DND-41 (cell line): ENCODE measurements around the gene RPL10.

ENCODE experiments used
- EZH2 ChIP-seq: IDR thresholded peaks from 3 replicates; pipeline ENCODE4 v1.6.1; 2012; ENCODE audit warnings: borderline replicate concordance, low read depth, mild to moderate bottlenecking, moderate library complexity, low read length, inconsistent platforms; ENCODE audit not compliant: severe bottlenecking
- TF ChIP-seq, protein P1 (sequence below): IDR thresholded peaks from 2 replicates; pipeline ENCODE4 v1.5.1; 2012; ENCODE audit warnings: borderline replicate concordance, low read length, moderate library complexity, mild to moderate bottlenecking; ENCODE audit not compliant: poor library complexity, severe bottlenecking; ENCODE audit errors: extremely low read depth

DNA sequence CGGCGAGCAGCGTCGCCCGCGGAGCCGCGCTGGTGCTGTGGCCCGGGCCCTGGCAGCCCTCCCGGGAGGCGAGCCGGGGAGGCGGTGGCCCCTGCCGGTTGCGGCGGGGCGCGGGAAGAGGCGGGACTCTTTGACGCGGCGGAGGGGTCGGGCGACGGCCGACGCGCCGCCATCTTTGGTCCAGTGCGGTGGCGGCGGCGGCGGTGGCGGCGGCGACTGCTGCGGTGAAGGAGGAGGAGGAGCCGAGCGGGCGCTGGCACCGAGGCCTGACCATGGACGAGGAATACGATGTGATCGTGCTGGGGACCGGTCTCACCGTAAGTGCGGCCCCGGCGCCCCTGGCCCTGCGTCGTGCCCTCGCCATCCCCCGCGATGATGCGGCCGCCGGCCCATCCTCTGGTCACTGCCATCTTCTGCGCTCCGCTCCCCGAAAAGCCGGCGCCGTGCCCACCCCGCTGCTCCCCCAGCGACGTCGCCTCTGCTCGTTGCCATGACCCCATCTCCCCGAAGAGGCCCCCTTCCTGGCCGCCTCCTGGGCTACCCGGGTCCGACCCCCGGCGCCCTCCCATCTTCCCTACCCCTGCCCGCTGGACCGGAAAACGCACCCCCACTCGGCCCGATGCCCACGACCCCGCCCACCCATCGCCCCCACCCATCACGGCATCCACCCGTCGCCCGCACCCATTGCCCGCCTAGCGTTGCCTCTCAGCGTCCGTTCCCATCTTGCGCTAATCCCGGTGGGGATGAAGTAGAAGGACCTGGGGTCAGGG, 39.0 kb downstream of the RPL10 start, which contains the start of gene GDI1:
- TF ChIP-seq EZH2: no peak
- TF ChIP-seq, protein P1, sequence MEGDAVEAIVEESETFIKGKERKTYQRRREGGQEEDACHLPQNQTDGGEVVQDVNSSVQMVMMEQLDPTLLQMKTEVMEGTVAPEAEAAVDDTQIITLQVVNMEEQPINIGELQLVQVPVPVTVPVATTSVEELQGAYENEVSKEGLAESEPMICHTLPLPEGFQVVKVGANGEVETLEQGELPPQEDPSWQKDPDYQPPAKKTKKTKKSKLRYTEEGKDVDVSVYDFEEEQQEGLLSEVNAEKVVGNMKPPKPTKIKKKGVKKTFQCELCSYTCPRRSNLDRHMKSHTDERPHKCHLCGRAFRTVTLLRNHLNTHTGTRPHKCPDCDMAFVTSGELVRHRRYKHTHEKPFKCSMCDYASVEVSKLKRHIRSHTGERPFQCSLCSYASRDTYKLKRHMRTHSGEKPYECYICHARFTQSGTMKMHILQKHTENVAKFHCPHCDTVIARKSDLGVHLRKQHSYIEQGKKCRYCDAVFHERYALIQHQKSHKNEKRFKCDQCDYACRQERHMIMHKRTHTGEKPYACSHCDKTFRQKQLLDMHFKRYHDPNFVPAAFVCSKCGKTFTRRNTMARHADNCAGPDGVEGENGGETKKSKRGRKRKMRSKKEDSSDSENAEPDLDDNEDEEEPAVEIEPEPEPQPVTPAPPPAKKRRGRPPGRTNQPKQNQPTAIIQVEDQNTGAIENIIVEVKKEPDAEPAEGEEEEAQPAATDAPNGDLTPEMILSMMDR: no peak
